Amniotic epithelial cell (primary cell): ENCODE measurements around the gene LRFN4.

ENCODE experiments used
- DNase-seq: peaks from one replicate; pipeline ENCODE4 v3.0.0-alpha.2; 2010; ENCODE audit warnings: low read depth

Gene LRFN4

DNA sequence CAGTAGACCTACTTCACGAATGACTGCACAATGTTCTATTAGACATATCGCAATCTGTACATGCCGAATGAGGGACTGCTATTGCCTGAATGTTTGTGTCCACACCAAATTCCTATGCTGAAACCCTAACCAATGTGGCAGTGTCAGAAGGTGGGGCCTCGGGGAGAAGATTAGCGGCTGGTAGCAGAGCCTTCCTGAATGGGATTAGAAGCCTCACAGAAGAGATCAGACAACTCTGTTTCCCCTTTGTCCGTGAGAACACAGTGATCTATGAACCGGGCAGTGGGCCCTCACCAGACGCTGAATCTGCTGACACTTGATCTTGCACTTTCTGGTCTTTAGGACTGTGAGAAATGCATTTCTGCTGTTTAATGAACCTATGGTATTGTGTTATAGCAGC is 33.1 kb downstream of the LRFN4 start:
- peak; percentile 76 for DNase-seq

DNA sequence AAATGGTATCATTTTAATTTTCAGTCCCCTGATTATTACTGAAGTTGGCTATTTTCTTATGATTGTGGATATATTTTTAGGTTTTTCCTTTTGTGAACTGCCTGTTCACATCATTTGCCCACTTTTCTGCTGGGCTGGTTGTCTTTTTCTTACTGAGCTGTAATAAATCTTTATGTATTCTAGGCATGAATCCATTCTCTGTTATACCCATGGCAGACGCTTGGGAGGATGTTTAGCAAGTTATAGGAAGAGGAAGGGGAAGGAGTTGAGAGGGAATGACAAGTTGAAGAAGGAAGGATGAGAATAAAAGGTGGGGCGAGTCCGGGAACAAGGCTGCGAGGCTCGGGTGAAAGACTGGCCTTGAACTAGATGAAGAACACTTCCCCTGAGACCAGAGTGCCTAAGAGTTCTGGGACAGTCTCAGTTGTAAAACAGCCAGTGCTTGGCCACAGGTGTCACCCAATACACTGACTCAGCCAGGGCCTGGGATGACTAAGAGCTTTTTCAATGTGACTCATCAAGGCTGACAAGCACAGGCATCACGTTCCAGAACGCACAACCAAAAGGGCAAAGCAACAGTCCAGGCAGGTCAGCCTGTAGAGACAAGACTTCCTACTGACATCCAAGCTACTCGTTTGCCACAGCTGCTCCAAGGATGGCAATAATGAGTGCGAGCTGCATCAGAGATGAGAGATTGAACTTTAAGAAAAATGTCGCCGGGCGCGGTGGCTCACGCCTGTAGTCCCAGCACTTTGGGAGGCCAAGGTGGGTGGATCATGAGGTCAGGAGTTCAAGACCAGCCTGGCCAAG is 35.2 kb downstream of the LRFN4 start:
- DNase-seq: peak; percentile 93

DNA sequence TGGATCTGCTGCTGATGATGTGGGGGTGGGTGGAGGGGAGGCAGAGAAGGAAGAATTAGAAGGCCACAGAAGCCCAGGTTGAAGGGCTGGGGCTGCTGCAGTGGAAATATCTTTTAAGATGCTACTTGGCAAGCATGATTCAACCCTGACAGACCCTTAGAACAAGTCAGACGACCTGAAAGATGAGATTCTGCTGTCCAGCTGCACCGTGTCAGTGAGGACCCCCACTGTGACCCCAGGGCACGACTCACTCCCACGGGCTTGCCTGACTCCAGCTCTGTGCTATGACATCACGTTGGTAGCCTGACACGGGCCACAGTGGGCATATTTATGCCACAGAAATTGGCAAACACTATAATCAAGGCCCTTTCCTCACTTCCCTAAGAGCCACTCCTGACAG is 36.0 kb downstream of the LRFN4 start:
- DNase-seq: no peak

DNA sequence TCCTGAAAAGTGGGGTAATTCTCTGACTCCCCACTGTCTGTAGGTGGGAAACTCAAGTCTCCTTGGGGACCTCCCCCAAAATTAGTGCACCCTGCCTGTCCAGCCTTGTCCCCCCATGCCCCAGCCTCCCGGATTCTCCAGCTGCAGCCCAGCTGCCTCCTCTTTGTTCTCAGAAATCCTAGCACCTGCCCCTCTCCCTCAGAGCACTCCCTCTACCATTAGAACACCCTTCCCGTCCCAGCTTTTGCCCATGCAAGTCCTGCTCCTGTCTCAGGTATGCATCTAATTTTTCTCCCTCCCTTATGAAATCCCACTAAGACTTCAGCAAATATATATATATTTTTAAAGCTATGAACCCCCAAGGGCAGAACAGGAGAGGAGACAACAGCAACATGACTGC is 37.3 kb downstream of the LRFN4 start:
- no peak for DNase-seq

DNA sequence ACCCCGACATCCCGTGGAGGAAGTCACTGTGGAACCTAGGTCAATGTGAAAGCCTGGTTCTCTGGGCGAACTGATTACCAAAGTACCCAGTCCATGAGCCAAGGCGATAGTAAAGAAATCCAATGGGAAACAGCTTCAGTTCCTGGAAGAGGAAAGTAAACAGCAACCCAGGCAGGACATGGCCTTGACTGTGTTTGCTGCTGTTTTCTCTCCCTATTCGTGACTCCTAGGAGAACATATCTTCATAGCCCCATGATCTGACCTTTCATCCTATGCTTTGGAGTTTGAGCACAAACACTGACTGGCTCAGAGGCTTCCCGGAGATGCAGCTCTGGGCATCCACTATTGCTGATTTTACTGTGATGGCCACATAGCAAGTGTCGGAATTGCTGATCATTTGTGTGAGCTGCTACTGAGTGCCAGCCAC is 45.1 kb downstream of the LRFN4 start:
- DNase-seq: no peak

DNA sequence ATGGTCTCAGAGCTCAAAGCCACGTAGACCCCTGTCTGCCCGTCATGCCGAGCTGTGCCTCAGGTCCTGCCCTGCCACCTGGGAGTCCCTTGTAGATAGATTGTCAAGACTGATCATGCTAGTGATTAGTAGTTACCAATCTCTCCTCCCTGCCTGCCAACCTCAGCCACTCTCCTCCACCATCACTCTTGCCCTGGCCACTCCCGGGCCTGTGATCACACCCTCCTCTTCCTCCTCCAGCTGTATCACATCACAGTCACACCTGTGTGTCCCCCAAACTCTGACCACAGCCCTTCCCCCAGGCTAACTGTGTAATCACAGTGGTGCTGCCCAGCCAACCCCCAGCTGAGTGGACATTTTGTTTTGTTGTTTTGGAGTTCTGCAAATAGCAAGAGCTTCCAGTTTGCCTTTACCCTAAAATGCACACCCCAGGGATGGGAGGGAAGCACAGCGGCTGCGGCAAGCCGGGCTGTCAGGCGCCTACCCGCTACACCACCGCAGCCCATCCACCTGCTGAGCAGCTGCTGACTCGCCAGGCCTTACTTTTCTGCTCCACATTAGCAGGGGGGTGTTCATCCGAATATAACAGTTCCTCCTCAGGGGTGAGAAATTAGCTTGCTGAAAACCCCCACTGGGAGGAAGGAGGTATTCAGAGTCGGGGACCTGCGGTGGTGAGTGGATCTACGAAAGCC is 45.8 kb downstream of the LRFN4 start:
- no peak for DNase-seq

DNA sequence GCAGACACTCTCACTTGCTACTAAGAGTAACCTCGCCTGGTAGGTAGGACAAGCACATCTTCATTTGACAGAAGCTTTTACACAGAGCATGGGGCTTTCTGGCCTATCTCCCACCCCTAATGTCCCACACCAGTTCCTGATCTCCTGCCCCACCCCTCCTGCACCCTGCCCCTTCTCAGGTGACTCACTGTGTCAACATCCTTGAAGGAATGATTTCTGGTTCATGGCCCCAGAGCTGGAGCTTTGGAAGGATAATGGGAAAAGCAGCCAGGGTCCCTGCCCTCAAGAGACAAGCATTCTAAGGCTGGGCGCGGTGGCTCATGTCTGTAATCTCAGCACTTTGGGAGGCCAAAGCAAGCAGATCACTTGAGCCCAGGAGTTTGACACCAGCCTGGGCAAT is 47.2 kb downstream of the LRFN4 start:
- DNase-seq: no peak

DNA sequence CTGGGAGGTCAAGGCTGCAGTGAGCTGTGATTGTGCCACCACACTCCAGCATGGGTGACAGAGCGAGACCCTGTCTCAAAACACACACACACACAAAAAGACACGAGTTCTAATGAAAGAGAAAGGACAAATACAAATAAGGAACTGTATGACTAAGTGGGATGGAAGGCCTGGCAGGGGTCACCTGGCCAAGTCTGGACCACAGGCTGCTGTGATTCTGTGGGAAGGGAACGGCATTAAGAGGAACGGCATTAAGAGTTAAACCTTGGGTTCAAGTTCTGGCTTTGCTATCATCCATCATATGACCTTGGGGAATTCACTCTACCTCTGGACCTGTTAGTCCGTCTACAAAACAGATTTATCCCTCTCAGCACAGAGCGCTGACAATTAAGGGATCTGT is 47.7 kb downstream of the LRFN4 start:
- DNase-seq: peak; percentile 30

DNA sequence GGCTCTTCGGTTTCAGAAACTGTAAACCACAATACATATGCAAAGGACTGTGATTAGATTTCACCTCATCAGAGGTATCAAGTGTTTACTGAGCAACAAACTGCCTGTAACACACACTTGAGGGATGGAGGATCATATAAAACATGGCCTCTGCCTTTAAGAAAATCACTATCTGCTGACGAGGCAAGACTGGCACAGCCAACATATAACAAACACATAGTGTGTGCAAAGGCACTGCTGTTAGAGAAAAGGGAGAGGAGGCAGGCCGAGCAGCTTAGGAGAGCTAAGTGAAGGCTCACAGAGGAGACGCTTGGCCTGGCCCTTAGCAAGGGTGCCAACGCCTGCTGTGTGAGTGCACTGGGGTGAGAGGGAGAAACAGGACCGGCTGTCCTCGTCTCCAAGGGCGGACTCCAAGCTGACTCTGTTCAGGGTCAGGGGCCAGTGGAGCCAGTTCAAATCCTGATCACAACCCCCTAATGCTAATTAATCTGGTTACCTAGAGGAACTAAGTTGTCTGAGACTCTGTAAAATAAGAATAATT is 48.2 kb downstream of the LRFN4 start:
- no peak for DNase-seq

DNA sequence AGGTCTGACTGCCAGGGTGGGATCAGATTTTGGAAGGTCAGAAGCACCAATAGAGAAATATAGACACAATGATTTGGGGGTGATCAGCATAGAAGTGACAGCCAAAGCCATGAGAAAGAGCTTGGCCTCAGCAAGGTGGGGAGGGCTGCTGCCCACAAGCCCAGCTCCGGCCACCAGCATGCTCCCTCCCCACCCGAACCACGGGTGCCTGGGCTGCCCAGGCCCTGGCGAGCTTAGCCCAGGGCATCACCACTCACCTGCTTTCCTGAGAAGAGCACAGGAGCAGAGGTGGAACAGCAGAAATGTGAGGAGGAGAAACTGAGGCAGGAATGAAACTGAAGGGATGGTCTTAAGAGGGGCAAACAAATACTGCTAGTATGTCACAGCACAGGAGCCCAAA is 48.8 kb downstream of the LRFN4 start:
- no peak for DNase-seq

DNA sequence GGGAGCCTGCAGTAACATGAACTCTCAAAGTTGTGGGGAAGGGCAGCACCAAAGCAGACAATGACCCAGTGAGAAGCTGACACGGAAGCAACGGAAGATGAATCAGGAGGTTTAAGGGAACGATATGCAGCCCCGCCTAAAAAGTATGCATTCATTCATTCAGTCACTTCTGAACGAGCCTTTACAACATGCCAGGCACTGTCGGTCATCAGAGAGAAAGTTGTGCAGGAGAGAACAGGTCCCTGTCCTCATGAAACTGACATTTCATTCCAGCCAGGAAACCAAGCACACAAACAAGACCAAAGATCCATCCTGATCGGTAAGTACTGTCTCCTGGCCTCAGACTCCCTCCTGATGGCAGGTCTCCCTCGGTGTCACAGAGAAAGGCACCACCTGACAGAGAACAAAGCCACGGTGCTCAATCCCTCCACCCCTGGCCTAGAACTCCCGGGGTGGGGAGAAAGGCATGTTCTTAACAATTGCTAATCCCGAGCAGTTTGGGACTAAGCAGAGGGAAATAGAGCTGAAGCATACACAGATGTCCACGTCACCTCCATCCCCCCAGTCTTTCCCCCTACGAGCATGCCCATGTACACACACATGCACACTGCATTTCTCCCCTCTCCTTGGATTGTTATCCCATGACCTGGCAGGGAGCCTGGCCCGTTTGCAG is 49.3 kb downstream of the LRFN4 start:
- DNase-seq: no peak

DNA sequence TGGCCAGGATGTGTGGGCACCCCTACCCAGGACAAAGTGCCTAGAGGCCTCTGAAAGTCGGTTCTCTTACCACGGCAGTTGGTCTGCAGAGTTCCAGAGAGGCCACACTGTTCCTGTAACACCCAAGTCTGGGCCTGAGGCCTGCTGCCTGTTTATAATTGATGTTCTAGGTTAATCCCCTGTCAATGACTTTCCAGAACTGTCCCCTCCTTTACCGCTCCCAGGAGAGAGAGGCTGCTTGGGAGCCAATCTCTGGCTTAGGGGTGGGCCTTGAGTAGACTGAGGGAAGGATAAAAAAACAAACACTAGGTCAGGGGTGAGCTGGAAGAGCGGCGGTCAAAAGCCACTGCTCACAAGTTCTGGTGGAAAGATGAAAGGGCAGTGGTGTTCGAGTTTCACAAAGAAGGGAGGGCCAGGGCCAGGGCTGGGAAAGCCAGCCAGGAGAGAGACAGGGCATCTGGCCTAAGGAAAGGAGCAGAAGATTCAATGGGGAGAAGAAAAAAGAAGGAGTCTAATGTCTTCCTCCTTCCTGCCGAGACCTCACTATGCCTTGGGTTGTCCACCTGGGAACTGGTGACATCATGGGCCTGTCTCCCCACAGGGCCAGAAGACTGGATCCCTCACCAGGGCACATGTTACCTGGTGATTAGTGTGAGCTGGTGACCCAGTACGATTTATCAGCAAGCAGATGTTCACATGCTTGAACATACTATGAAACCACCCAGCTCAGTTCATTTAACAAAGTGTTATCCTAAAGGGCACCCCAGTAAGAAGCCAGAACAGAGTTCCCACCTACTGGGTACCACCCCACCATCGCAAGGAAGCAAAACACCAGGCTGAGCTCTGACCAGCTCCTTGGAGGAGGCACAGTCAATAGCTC is 51.1 kb downstream of the LRFN4 start:
- DNase-seq: no peak

DNA sequence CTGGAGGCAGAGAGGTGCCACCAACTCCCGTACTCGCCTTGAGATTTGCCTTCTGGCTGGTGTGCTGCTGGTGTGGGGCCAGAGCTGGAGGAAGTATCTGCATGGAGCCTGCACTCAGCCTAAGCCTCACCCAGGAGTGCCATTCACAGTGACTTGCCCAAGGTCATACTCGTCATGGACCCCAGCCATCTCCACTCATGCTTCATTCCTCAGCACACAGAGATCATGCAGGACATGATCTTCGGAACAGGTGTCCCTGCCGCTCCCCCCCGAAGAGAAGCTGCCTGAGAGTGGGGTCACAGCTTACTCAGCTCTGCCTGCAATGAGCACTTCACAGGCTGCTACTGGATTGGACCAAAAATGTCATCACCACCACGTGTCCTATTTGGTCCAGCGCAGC is 52.3 kb downstream of the LRFN4 start:
- DNase-seq: no peak

DNA sequence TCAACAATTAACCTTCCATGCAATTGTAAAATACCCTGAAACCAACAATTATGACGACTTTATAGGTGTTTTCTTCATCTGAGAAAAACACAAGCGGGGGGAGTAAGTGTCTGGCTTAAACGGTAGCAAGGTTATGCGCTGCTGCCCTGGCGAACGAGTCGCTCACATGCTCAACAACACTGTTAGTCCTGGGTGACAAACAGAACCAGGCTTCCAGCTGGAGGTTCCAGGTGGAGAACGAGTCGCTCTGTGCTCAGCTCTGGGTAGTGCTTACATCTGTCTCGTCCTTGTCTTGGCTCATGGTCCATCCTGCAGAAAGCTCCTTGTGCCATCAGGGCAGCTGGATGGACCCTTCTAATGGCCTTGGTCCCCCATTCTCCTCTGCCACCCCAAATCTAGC is 53.2 kb downstream of the LRFN4 start:
- DNase-seq: no peak
